BJ (cell line): ENCODE results near the gene CACHD1. TPM values are rescaled to one million over a fixed set of nuclear protein-coding genes. Genes with fewer than 3 reads are reported as not detected.

ENCODE experiments used
- CTCF ChIA-PET: fragments of 350-600 bp; formaldehyde crosslinking; extraction: SDS; loops from one replicate; lab custom pipeline; 2021; ENCODE audit warnings: antibody characterized with exemption, inconsistent platforms; lab: Yijun Ruan, JAX
- POLR2A ChIA-PET: fragments of 300-600 bp; sonication (Branson Sonifier 250); formaldehyde crosslinking; extraction: SDS; loops from one replicate; lab custom pipeline; 2021; ENCODE audit warnings: antibody characterized with exemption; lab: Charles Lee
- DNase-seq: peaks from one replicate; pipeline ENCODE4 v3.0.0-alpha.2; 2011; ENCODE audit warnings: low read depth
- H3K27me3 ChIP-seq: 2 replicates; pipeline ENCODE4 v1.6.0; 2011; ENCODE audit warnings: low read length; ENCODE audit not compliant: control insufficient read depth, insufficient read depth
- H3K36me3 ChIP-seq: 2 replicates; pipeline ENCODE4 v1.5.1; 2011; ENCODE audit warnings: low read length; ENCODE audit not compliant: control insufficient read depth, insufficient read depth
- H3K4me3 ChIP-seq: 2 replicates; pipeline ENCODE4 v1.5.1; 2011; ENCODE audit warnings: low read depth, mild to moderate bottlenecking, control low read depth, low read length
- polyA plus RNA-seq: library from polyadenylated mRNA; depleted of rRNA; stranded (reverse); fragments of >200 nt; gene quantifications from 2 replicates; pipeline ENCODE4 v1.2.3, GENCODE V29; 2011
- TF ChIP-seq, protein P1 (sequence below): IDR thresholded peaks from 2 replicates; pipeline ENCODE4 v1.5.1; 2011; ENCODE audit warnings: low read depth, mild to moderate bottlenecking, control low read depth, inconsistent platforms, low read length, moderate library complexity; ENCODE audit not compliant: insufficient read depth

The CACHD1 gene
- polyA plus RNA-seq, 1 experiment = 3.0 TPM

DNA sequence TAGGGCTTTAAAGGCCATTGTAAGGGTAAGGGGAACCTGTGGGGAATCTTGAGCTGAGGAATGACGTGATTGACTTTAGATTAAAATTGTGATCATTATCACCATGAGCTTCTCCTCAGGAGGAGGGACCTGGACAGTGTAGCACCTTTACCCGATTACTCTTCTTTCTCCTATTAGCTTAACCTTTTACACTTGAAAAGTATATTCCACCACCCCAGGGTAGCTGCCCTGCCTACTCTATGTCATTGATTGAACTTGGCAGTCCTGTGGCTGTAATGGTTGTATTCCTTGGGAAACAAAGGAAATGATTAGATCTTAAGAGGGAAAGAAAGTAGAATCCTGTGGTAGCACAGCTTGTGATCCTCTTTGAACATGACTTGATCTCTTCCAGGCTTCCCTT lies 47.7 kb downstream of the CACHD1 start:
- H3K4me3 ChIP-seq = no peak overlapping the region
- H3K36me3 ChIP-seq = no peaks in the 10 kb centered on the region
- ChIA-PET POLR2A (no interaction called here), CTCF (interaction anchor here (0.6 kb wide), 1 partner anchor 1604 kb away, joined by 3 read pairs; no protein-coding TSS in a partner anchor)
- no peaks in the 10 kb centered on the region; the same call in 1 of the 2 replicates for H3K27me3 ChIP-seq
- TF ChIP-seq, protein P1, sequence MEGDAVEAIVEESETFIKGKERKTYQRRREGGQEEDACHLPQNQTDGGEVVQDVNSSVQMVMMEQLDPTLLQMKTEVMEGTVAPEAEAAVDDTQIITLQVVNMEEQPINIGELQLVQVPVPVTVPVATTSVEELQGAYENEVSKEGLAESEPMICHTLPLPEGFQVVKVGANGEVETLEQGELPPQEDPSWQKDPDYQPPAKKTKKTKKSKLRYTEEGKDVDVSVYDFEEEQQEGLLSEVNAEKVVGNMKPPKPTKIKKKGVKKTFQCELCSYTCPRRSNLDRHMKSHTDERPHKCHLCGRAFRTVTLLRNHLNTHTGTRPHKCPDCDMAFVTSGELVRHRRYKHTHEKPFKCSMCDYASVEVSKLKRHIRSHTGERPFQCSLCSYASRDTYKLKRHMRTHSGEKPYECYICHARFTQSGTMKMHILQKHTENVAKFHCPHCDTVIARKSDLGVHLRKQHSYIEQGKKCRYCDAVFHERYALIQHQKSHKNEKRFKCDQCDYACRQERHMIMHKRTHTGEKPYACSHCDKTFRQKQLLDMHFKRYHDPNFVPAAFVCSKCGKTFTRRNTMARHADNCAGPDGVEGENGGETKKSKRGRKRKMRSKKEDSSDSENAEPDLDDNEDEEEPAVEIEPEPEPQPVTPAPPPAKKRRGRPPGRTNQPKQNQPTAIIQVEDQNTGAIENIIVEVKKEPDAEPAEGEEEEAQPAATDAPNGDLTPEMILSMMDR = no peak
- no peak for DNase-seq

- H3K36me3 ChIP-seq = no peaks in the 10 kb centered on the region
- H3K27me3 ChIP-seq = no peaks in the 10 kb centered on the region; the same call in 1 of the 2 replicates
- no peak for DNase-seq
- H3K4me3 ChIP-seq = no peak overlapping the region
- TF ChIP-seq, protein P1 = no peak
- POLR2A ChIA-PET = no interaction called here
- CTCF ChIA-PET = interaction anchor here (1.6 kb wide), 1 partner anchor 11 kb away, joined by 3 read pairs; no protein-coding TSS in a partner anchor
Observed at GRCh38 chr1:64518692-64519481, 49.0 kb downstream of the CACHD1 start.

- TF ChIP-seq, protein P1 = no peak
- H3K4me3 ChIP-seq = no peak overlapping the region
- POLR2A ChIA-PET = no interaction called here
- CTCF ChIA-PET = interaction anchor here (1.6 kb wide), 1 partner anchor 10 kb away, joined by 3 read pairs; no protein-coding TSS in a partner anchor
- no peak for DNase-seq
- no peaks in the 10 kb centered on the region; the same call in 1 of the 2 replicates for H3K27me3 ChIP-seq
- no peaks in the 10 kb centered on the region for H3K36me3 ChIP-seq
Observed at GRCh38 chr1:64519901-64520300, 50.0 kb downstream of the CACHD1 start.

GRCh38 chr1:64522740-64523139 lies 52.8 kb downstream of the CACHD1 start:
- Histone ChIP-seq H3K4me3 (no peak overlapping the region), H3K36me3 (no peaks in the 10 kb centered on the region), H3K27me3 (no peaks in the 10 kb centered on the region; the same call in 1 of the 2 replicates)
- TF ChIP-seq, protein P1 = no peak
- ChIA-PET CTCF (no interaction called here), POLR2A (interaction anchor here (0.6 kb wide), 1 partner anchor 37 kb away, joined by 5 read pairs; no protein-coding TSS in a partner anchor)
- no peak for DNase-seq

DNA sequence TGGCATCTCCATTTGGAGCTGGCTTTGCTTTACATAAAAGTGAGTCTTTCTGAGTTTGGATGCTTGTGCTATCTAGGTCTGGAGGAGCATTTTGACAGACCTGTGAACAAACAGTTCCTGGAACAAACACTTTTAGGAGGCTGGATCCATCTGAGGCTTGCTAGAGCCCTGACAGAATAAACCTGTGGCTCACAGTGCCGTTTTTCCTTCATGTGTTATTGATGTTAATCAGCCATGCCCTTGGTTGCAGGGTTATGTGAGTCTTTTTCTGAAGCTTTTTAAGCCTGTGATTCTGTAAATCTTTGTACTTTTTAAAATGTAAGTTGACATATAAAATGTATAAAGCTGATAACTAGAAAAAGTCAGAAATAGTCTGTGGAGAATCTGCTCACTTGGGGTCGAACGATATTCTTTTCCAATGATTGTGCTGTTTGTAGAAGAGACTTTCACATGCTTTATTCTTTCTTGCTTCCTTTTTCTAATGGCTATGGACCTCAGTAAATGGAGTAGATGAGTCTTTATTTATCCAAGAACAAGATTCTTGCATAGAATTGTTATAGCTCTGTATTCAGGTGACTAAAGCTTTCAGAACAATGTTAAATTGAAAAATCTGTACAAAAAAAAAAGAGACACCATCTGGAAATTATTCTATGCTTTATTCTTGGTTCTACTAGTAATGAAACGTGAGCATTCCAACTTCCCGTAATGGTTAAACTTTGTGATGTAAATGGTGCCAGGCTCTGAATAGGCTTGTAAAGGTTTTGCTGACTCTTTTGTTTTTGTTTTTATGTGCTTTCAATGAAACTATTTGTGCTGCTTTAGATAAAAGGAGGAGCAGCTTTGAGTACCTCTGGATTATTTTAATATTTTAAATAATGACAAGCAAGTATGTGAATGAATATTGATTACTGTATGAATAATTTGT lies 53.7 kb downstream of the CACHD1 start:
- ChIA-PET POLR2A (interaction anchor here (0.6 kb wide), 1 partner anchor 36 kb away, joined by 5 read pairs; no protein-coding TSS in a partner anchor), CTCF (no interaction called here)
- DNase-seq = no peak
- Histone ChIP-seq H3K36me3 (no peaks in the 10 kb centered on the region), H3K27me3 (no peaks in the 10 kb centered on the region), H3K4me3 (no peak overlapping the region)
- TF ChIP-seq, protein P1 = no peak
